ENCODE data around the gene TNFRSF9. TPM values are rescaled to one million over a fixed set of nuclear protein-coding genes. Genes with fewer than 3 reads are reported as not detected.
A peak's percentile ranks its signal among the peaks of the same experiment; 100 is the strongest.
"Not testable (repeated sequence)": the region's sequence is repeated elsewhere in the genome, so short reads cannot be mapped to it uniquely, and the experiment has no call there.

The TNFRSF9 gene
- total RNA-seq, 1 donor from 2014 or later, result 57.0 TPM

DNA sequence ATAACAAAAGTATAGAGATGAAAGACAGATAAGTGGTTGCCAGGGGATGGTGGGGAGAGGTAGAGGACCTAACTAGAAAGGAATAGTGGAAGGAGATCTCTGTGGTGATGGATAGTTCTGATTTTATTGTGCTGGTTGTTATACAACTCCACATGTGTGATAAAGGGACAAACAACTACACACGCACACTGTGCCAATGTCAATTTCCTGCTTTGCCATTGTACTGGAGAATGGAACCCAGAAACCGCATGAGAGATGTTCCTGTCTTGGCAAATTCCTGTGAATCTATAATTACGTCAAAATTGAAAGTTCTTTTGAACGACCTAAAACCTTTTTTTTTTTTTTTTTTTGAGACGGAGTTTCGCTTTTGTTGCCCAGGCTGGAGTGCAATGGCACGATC is 11.0 kb downstream of the TNFRSF9 start:
- Mint-ChIP-seq H3K9me3 (no peaks in the 10 kb centered on the region), H3K4me3 (no peak overlapping the region), H3K27me3 (ENCODE audit: insufficient read depth) (peaks cover 6% of the 10 kb centered on the region), H3K36me3 (ENCODE audit: low read depth) (peaks cover 38% of the 10 kb centered on the region), H3K27ac (peak overlapping the region; percentile 66), H3K4me1 (ENCODE audit: low read depth) (peaks cover 31% of the 10 kb centered on the region)
- intact Hi-C loops (cut with micrococcal nuclease), result loop anchor here (1.0 kb wide), 4 partner anchors 9 to 32 kb away; partner anchors contain the start of genes PARK7 and TNFRSF9
- DNase-seq (ENCODE audit: low spot score), result no peak

DNA sequence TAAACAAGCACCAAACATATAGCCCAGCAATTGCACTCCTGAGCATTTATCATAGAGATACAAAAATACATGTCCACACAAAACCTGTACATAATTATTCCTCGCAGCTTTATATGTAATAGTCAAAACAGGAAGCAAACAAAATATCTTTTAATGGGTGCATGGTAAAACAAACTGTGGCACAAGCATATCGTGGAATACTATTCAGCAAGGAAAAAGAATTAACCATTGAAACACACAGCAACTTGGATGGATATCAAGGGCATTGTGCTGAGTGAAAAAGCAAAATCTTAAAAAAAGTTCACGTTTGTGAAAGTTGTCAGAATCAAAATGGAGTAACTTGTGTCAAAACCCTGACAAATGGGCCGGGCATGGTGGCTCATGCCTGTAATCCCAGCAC is 12.4 kb downstream of the TNFRSF9 start:
- intact Hi-C loops (cut with micrococcal nuclease), result no loop called here
- Mint-ChIP-seq H3K27ac (no peak overlapping the region), H3K9me3 (no peaks in the 10 kb centered on the region), H3K4me1 (ENCODE audit: low read depth) (peaks cover 31% of the 10 kb centered on the region), H3K36me3 (ENCODE audit: low read depth) (peaks cover 32% of the 10 kb centered on the region), H3K4me3 (no peak overlapping the region), H3K27me3 (ENCODE audit: insufficient read depth) (peaks cover 4% of the 10 kb centered on the region)
- DNase-seq (ENCODE audit: low spot score), result no peak

DNA sequence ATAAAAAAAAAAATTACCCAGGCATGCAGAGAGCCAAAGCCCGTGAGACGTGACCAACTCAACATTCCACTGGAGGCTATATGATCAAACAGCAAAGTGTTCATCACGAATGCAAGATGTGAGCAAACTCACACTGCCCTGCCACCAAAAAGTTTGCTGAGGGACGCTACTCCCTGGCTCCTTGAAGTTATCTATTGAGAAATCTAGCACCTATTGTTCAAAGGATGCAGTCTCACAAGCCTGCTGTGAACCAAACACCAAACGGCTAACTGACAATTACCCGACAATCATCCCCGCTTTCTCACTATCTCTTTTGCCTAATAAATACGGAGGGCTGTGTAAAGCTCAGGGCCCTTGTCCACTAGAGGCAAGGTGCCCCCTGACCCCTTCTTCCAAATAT is 13.6 kb downstream of the TNFRSF9 start:
- Mint-ChIP-seq H3K4me1 (ENCODE audit: low read depth) (peaks cover 34% of the 10 kb centered on the region), H3K36me3 (ENCODE audit: low read depth) (peaks cover 25% of the 10 kb centered on the region)
- intact Hi-C loops (cut with micrococcal nuclease); H3K4me3 Mint-ChIP-seq; DNase-seq (ENCODE audit: low spot score); H3K9me3 Mint-ChIP-seq; H3K27ac Mint-ChIP-seq; H3K27me3 Mint-ChIP-seq (ENCODE audit: insufficient read depth): not testable (repeated sequence)

DNA sequence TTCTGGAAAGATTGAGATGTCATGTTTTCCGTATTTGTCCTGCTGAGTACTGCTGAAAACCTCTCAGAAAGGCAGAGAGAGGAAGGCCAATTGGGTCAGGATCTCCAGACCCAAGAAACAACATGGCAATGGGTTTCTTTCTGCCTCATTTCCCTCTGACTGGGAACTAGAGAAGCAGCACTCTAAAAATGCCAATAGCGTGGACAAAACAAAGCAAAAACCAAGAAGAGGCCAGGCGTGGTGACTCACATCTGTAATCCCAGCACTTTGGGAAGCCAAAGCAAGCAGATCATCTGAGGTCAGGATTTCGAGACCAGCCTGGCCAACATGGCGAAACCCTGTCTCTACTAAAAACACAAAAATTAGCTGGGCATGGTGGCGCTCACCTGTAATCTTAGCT is 18.3 kb downstream of the TNFRSF9 start:
- intact Hi-C loops (cut with micrococcal nuclease), result no loop called here
- H3K4me1 Mint-ChIP-seq (ENCODE audit: low read depth), result peaks cover 26% of the 10 kb centered on the region
- H3K27ac Mint-ChIP-seq, result peak overlapping the region; percentile 10
- H3K4me3 Mint-ChIP-seq, result no peak overlapping the region
- no peak for DNase-seq (ENCODE audit: low spot score)
- no peaks in the 10 kb centered on the region for H3K27me3 Mint-ChIP-seq (ENCODE audit: insufficient read depth)
- no peaks in the 10 kb centered on the region for H3K9me3 Mint-ChIP-seq
- H3K36me3 Mint-ChIP-seq (ENCODE audit: low read depth), result peaks cover 21% of the 10 kb centered on the region

DNA sequence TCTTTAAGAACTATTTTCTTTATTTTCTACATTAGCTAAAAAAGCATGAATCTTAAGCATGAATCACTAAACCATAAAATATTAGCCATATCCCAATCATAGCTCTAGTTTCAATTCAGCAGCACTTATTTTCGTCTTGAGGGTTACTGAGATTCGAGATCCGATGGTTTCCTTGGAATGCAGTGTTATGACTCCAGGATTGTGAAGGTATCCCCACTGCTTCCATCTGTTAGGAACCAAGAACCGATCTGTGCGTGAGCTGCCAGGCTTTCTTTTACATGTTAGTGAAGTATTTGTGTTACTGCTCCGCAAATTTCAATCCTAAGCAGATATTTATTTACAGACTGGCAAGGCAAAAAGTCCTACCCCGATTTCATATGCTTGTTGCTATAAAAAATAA is 18.8 kb downstream of the TNFRSF9 start:
- H3K9me3 Mint-ChIP-seq, result no peaks in the 10 kb centered on the region
- intact Hi-C loops (cut with micrococcal nuclease), result loop anchor here (2.0 kb wide), 1 partner anchor 19 kb away; the partner anchor contains the start of gene TNFRSF9
- H3K4me3 Mint-ChIP-seq, result no peak overlapping the region
- peaks cover 28% of the 10 kb centered on the region for H3K4me1 Mint-ChIP-seq (ENCODE audit: low read depth)
- peak overlapping the region; percentile 10 for H3K27ac Mint-ChIP-seq
- no peak for DNase-seq (ENCODE audit: low spot score)
- peaks cover 20% of the 10 kb centered on the region for H3K36me3 Mint-ChIP-seq (ENCODE audit: low read depth)
- H3K27me3 Mint-ChIP-seq (ENCODE audit: insufficient read depth), result no peaks in the 10 kb centered on the region

DNA sequence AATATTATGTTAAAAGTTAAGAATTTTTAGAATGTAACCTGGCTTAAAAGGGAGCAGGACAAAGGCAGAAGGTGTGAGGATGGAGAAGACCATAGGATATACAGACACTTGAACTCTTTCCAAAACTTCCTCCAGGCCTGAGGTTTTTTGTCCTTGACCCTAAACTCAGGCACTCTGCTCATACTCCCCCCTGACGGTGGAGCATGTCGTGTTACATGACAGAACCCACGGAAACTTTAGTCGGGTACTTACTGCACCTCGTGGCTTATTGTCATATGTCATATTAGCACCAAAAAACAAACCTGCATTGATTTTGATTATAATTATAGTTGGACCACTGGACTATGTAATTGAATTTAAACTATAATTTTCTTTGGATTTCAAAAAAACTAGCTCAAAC is 20.8 kb downstream of the TNFRSF9 start:
- peaks cover 17% of the 10 kb centered on the region for H3K36me3 Mint-ChIP-seq (ENCODE audit: low read depth)
- H3K27ac Mint-ChIP-seq, result peak overlapping the region; percentile 21
- no peaks in the 10 kb centered on the region for H3K9me3 Mint-ChIP-seq
- H3K27me3 Mint-ChIP-seq (ENCODE audit: insufficient read depth), result no peaks in the 10 kb centered on the region
- no peak overlapping the region for H3K4me3 Mint-ChIP-seq
- DNase-seq (ENCODE audit: low spot score), result no peak
- peaks cover 38% of the 10 kb centered on the region for H3K4me1 Mint-ChIP-seq (ENCODE audit: low read depth)
- intact Hi-C loops (cut with micrococcal nuclease), result loop anchor here (1.0 to 2.0 kb wide), 2 partner anchors 10 to 21 kb away; partner anchors contain the start of gene TNFRSF9

DNA sequence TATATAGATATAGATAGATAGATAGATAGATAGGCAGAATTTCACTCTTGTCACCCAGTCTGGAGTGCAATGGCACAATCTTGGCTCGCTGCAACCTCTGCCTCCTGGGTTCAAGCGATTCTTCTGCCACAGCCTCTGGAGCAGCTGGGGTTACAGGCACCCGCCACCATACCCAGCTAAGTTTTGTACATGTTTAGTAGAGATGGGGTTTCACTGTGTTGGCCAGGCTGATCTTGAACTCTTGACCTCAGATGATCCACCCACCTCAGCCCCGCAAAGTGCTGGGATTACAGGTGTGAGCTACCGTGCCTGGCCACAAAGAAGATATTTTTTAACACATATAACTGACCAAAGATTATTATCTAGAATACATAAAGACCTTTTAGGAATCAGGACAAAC is 22.7 kb downstream of the TNFRSF9 start:
- H3K4me3 Mint-ChIP-seq; H3K27ac Mint-ChIP-seq; H3K27me3 Mint-ChIP-seq (ENCODE audit: insufficient read depth); intact Hi-C loops (cut with micrococcal nuclease); H3K9me3 Mint-ChIP-seq; DNase-seq (ENCODE audit: low spot score): not testable (repeated sequence)
- Mint-ChIP-seq H3K36me3 (ENCODE audit: low read depth) (peaks cover 17% of the 10 kb centered on the region), H3K4me1 (ENCODE audit: low read depth) (peaks cover 43% of the 10 kb centered on the region)

DNA sequence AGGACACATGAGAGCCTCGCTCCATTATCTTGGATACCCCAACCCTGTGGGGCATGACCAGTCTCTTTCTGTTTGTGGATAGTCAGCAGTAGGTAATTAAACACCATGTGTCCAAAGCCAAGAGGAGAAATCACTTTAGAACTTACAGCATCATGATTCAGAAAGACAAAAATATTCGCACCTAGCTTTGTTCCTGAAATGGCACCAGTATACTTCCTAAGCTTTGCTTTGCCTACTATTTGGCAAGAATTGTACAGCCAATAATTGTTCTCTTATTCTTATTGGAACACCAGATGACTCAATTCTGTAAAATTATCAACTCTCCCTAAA is 24.2 kb downstream of the TNFRSF9 start:
- Mint-ChIP-seq H3K4me1 (ENCODE audit: low read depth) (peaks cover 40% of the 10 kb centered on the region), H3K9me3 (no peaks in the 10 kb centered on the region), H3K27me3 (ENCODE audit: insufficient read depth) (no peaks in the 10 kb centered on the region), H3K27ac (peak overlapping the region; percentile 22), H3K4me3 (no peak overlapping the region), H3K36me3 (ENCODE audit: low read depth) (peaks cover 12% of the 10 kb centered on the region)
- DNase-seq (ENCODE audit: low spot score), result no peak
- intact Hi-C loops (cut with micrococcal nuclease), result no loop called here

DNA sequence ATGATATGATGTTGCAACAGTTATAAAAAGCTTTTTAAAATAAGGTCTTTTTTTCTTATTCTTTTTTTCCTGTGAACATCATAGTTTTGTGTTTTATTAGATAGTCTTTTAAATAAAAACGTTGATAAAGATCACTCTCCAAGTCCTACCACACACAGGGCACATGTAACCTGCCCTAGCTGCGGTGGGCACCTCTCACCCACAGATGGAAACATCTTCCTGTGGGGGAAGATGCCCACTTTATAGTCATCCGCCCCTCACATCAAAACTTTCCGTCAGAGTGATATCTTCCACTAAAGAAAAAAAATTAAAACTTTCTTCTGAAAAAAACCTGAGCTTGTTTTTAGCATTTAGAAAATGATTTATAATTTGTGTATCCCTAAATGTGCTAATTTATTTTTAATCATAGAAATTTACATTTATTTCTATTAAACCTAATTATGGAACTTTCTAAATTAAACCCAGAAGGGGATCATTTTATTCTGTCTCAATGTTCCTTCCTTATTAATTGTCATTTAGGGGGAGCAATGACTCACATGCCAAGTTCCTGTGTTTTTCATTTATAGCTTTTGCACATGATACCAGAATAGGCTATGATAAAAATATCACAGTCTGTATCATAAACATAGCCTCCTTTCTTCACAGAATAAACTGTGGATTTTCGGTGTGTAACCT is 24.7 kb downstream of the TNFRSF9 start:
- Mint-ChIP-seq H3K4me1 (ENCODE audit: low read depth) (peaks cover 39% of the 10 kb centered on the region), H3K36me3 (ENCODE audit: low read depth) (peaks cover 12% of the 10 kb centered on the region), H3K4me3 (no peak overlapping the region), H3K27ac (peak overlapping the region; percentile 80), H3K27me3 (ENCODE audit: insufficient read depth) (no peaks in the 10 kb centered on the region), H3K9me3 (no peaks in the 10 kb centered on the region)
- no peak for DNase-seq (ENCODE audit: low spot score)
- intact Hi-C loops (cut with micrococcal nuclease), result no loop called here

DNA sequence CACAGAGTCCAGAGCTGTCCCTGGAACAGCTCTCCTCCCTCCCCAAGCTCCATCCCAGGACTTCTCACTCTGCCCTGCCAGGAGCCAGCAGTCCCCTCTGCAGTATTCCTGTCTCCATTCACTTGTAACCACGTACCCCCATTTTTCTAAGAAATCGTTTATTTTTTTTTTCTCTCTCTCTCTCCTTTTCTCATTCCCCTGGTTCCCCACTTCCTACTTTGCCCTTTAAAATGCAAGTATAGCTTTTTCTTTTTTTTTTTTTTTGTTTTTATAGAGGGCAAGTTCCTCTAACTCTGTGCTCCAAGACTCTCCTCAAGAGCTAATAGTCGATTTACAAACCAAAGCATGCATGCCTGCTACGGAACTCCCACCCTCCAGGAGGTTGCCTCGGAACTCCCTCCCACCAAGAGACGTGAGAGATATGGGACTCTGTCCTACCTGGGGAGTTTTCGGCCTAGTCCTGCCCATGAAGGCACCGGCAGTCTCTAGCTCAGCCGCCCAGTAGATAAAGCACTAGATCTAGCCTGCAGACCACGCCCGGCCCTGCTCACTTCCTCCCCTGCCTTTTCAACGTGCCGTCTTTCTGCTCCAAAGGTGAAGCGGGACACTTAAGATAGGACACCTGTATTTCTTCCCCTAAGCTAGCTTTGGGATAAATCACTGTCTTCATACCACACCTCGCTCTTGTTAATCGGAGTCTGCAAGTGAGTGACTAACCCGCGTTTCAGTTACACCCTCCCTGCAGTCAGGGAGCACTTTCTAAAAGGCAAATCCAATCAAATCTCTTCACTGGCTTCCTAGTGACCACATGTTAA is 27.7 kb downstream of the TNFRSF9 start:
- H3K4me3 Mint-ChIP-seq, result no peak overlapping the region
- H3K4me1 Mint-ChIP-seq (ENCODE audit: low read depth), result peaks cover 26% of the 10 kb centered on the region
- no peaks in the 10 kb centered on the region for H3K9me3 Mint-ChIP-seq
- intact Hi-C loops (cut with micrococcal nuclease), result no loop called here
- H3K36me3 Mint-ChIP-seq (ENCODE audit: low read depth), result peaks cover 6% of the 10 kb centered on the region
- H3K27me3 Mint-ChIP-seq (ENCODE audit: insufficient read depth), result no peaks in the 10 kb centered on the region
- no peak overlapping the region for H3K27ac Mint-ChIP-seq
- no peak for DNase-seq (ENCODE audit: low spot score)

DNA sequence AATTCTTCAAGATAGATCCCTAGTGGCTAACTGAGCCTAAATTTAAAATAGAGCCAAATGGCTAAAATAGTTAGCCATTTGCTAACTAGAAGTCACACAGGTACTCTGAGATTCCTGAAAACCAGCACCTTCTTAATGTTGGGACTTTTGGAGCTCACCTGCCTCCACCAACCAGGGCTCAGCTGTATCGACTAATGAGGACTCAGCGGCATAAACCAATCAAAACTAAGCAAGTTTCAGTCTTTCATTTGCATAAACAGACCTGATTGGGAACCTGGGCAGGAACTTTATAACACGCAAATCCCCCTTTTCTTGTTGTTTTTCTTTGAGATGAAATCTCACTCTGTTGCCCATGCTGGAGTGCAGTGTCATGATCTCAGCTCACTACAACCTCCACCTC is 28.5 kb downstream of the TNFRSF9 start:
- Mint-ChIP-seq H3K27ac (no peak overlapping the region), H3K36me3 (ENCODE audit: low read depth) (peaks cover 3% of the 10 kb centered on the region), H3K9me3 (no peaks in the 10 kb centered on the region), H3K27me3 (ENCODE audit: insufficient read depth) (no peaks in the 10 kb centered on the region), H3K4me3 (no peak overlapping the region), H3K4me1 (ENCODE audit: low read depth) (peaks cover 23% of the 10 kb centered on the region)
- no peak for DNase-seq (ENCODE audit: low spot score)
- intact Hi-C loops (cut with micrococcal nuclease), result no loop called here

DNA sequence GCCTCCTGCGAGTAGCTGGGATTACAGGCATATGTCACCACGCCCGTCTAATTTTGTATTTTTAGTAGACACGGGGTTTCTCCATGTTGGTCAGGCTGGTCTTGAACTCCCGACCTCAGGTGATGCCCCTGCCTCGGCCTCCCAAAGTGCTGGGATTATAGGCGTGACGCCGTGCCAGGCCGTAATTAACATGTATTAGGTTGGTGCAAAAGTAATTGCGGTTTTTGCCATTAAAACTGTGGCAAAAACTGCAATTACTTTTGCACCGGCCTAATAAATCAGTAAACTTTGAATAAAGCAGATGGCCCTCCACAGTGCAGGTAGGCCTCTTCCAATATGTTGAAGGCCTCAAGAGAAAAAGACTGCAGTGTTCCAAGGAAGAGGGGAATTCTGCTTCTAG is 35.4 kb downstream of the TNFRSF9 start:
- no peaks in the 10 kb centered on the region for H3K36me3 Mint-ChIP-seq (ENCODE audit: low read depth)
- intact Hi-C loops (cut with micrococcal nuclease), result no loop called here
- peaks cover 7% of the 10 kb centered on the region for H3K4me1 Mint-ChIP-seq (ENCODE audit: low read depth)
- H3K27me3 Mint-ChIP-seq (ENCODE audit: insufficient read depth), result peaks cover 2% of the 10 kb centered on the region
- H3K27ac Mint-ChIP-seq, result no peak overlapping the region
- no peak for DNase-seq (ENCODE audit: low spot score)
- no peak overlapping the region for H3K4me3 Mint-ChIP-seq
- no peaks in the 10 kb centered on the region for H3K9me3 Mint-ChIP-seq

DNA sequence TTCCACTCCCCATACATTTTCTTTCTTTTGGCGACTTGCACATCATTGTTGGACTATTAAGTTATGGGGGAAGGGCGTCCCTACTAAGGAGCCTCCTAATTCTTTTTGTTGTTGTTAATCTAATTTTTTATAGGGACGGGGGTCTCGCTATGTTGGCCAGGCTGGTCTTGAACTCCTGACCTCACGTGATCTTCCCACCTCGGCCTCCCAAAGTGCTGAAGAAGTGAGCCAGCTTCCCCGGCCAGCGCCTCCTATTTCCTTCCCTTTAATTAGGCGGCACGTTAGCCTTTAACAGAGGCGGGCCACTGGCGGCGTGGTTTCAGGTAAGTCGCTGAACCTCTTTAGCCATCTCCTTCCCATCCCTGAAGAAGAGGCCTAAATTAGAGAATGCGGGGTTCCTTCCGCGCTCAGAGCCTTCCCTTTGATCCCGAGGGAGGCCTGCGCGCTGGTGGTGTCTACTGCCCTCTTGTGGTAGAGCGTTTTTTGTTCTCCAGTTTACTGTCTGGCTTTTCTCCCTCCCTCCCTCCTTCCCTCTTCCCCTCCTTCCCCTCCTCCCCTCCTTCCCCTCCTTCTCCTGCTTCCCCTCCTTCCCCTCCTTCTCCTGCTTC is 38.1 kb downstream of the TNFRSF9 start:
- H3K4me1 Mint-ChIP-seq (ENCODE audit: low read depth), result peaks cover 7% of the 10 kb centered on the region
- peak overlapping the region; percentile 48 for H3K4me3 Mint-ChIP-seq
- H3K27me3 Mint-ChIP-seq (ENCODE audit: insufficient read depth), result peaks cover 7% of the 10 kb centered on the region
- no peaks in the 10 kb centered on the region for H3K9me3 Mint-ChIP-seq
- H3K27ac Mint-ChIP-seq, result no peak overlapping the region
- DNase-seq (ENCODE audit: low spot score), result peak; percentile 39
- no peaks in the 10 kb centered on the region for H3K36me3 Mint-ChIP-seq (ENCODE audit: low read depth)
- intact Hi-C loops (cut with micrococcal nuclease), result loop anchor here (1.0 to 5.0 kb wide), 4 partner anchors 45 to 235 kb away; partner anchors contain the start of gene PARK7

All from activated T-helper 1 cell treated with anti-CD3 and anti-CD28 coated beads, Interleukin-12 subunit alpha, Interleukin-12 subunit beta, Interleukin-2, Interleukin-4 antibody, amounts not matched to agents 30 ng/mL and 10 ng/mL and 1 ng/mL, durations not matched to agents 14 hours and 24 hours and 36 hours (primary cell).